MCF 10A (cell line): Measurements from ENCODE around the gene HLA-DQB1. TPM values are rescaled to one million over a fixed set of nuclear protein-coding genes. Genes with fewer than 3 reads are reported as not detected.

Experiments used
- BruUV-seq: library from RNA; stranded (reverse); fragments of 400-500 nt; replicated peaks from 2 replicates; lab custom pipeline; 2021; lab: Mats Ljungman, UMichigan
- CTCF ChIA-PET: fragments of 300-600 bp; sonication (Branson Sonifier 250); formaldehyde crosslinking; extraction: SDS; loops from one replicate; lab custom pipeline; 2021; ENCODE audit warnings: antibody characterized with exemption, inconsistent platforms; lab: Yijun Ruan, JAX
- POLR2A ChIA-PET: fragments of 300-600, 350-650 bp; sonication (Branson Sonifier 250); formaldehyde crosslinking; extraction: SDS; loops from one replicate; lab custom pipeline; 2020; ENCODE audit warnings: antibody characterized with exemption, inconsistent platforms; lab: Yijun Ruan, JAX
- DNase-seq: peaks from one replicate; pipeline ENCODE4 v3.0.0-alpha.2; 2018; ENCODE audit not compliant: unreplicated experiment
- H3K27ac Mint-ChIP-seq: one replicate; pipeline ENCODE4 v1.8.0; 2022; ENCODE audit warnings: mild to moderate bottlenecking, low read depth, mixed read lengths; ENCODE audit not compliant: unreplicated experiment
- H3K27me3 Mint-ChIP-seq: one replicate; pipeline ENCODE4 v1.8.0; 2022; ENCODE audit warnings: mixed read lengths; ENCODE audit not compliant: insufficient read depth, unreplicated experiment
- H3K36me3 Mint-ChIP-seq: one replicate; pipeline ENCODE4 v1.8.0; 2022; ENCODE audit warnings: mild to moderate bottlenecking, moderate library complexity, mixed read lengths; ENCODE audit not compliant: insufficient read depth, unreplicated experiment
- H3K4me1 Mint-ChIP-seq: one replicate; pipeline ENCODE4 v1.8.0; 2022; ENCODE audit warnings: mixed read lengths; ENCODE audit not compliant: insufficient read depth, unreplicated experiment
- H3K4me3 Mint-ChIP-seq: one replicate; pipeline ENCODE4 v1.8.0; 2022; ENCODE audit warnings: mild to moderate bottlenecking, moderate library complexity, mixed read lengths; ENCODE audit not compliant: unreplicated experiment
- H3K9me3 Mint-ChIP-seq: one replicate; pipeline ENCODE4 v1.8.0; 2022; ENCODE audit warnings: mixed read lengths; ENCODE audit not compliant: unreplicated experiment
- intact Hi-C: fragments of 100-400 bp; cut with micrococcal nuclease; formaldehyde crosslinking; loops from 2 replicates; pipeline ENCODE4 v1.14.1; 2022
- total RNA-seq: library from RNA; stranded (reverse); gene quantifications from 2 replicates; pipeline ENCODE4 v1.2.3, GENCODE V29; 2022
- TF ChIP-seq, protein P1 (sequence below): fragments of 200-600 bp; IDR thresholded peaks from one replicate; pipeline ENCODE4 v1.8.0; 2022; ENCODE audit warnings: antibody characterized with exemption, mild to moderate bottlenecking; ENCODE audit not compliant: unreplicated experiment

Gene HLA-DQB1
- total RNA-seq, 1 experiment from 2014 or later, result not detected

DNA sequence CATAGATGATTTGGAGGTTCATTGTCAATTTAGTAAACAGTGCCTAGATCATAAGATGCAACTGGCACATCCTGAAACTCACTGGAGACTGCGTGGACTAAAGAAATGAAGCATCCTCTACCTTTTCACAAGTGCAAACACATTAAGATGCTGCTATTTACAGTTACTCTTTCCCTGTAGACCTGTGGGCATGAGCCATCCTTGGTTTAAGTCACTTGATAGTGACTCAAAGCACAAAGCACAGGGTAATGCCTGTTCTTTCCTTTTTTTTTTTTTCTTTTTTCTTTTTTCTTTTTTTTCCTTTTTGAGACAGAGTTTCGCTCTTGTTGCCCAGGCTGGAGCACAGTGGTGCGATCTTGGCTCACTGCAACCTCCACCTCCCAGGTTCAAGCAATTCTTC lies 39.2 kb downstream of the HLA-DQB1 start:
- H3K9me3 Mint-ChIP-seq, result no peaks in the 10 kb centered on the region
- BruUV-seq, result no TSS peak
- TF ChIP-seq, protein P1, sequence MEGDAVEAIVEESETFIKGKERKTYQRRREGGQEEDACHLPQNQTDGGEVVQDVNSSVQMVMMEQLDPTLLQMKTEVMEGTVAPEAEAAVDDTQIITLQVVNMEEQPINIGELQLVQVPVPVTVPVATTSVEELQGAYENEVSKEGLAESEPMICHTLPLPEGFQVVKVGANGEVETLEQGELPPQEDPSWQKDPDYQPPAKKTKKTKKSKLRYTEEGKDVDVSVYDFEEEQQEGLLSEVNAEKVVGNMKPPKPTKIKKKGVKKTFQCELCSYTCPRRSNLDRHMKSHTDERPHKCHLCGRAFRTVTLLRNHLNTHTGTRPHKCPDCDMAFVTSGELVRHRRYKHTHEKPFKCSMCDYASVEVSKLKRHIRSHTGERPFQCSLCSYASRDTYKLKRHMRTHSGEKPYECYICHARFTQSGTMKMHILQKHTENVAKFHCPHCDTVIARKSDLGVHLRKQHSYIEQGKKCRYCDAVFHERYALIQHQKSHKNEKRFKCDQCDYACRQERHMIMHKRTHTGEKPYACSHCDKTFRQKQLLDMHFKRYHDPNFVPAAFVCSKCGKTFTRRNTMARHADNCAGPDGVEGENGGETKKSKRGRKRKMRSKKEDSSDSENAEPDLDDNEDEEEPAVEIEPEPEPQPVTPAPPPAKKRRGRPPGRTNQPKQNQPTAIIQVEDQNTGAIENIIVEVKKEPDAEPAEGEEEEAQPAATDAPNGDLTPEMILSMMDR, result no peak
- H3K4me1 Mint-ChIP-seq, result peaks cover 7% of the 10 kb centered on the region
- intact Hi-C loops, result loop anchor here (10.0 kb wide), 1 partner anchor 58 kb away; no protein-coding TSS in a partner anchor
- CTCF ChIA-PET, result no interaction called here
- POLR2A ChIA-PET, result no interaction called here
- H3K4me3 Mint-ChIP-seq, result no peak overlapping the region
- DNase-seq, result no peak
- H3K27me3 Mint-ChIP-seq, result no peaks in the 10 kb centered on the region
- no peak overlapping the region for H3K27ac Mint-ChIP-seq
- no peaks in the 10 kb centered on the region for H3K36me3 Mint-ChIP-seq

DNA sequence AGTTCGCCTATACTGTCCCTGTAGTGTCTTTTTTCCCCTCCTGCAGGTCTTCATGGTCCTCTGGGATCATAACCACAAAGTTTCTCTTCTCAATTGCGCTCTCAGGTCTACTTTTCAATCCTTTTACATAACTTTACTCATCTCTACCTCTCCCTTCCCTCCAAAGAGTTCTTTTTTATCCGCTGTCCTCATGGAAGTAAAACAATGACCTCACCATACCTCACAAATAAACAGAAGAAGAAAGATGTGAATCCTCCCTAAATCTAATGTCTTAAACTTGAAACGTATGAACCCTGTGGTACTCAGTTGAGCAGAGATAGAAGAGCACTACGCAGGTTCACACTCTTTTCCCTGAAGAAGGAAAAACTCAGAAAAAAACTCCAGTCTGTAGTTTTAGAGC lies 41.3 kb downstream of the HLA-DQB1 start:
- intact Hi-C loops, result loop anchor here (10.0 kb wide), 1 partner anchor 60 kb away; no protein-coding TSS in a partner anchor
- no TSS peak for BruUV-seq
- Mint-ChIP-seq H3K36me3 (no peaks in the 10 kb centered on the region), H3K4me3 (no peak overlapping the region), H3K27ac (no peak overlapping the region), H3K4me1 (peaks cover 7% of the 10 kb centered on the region), H3K9me3 (no peaks in the 10 kb centered on the region), H3K27me3 (no peaks in the 10 kb centered on the region)
- POLR2A ChIA-PET, result no interaction called here
- TF ChIP-seq, protein P1, result no peak
- no peak for DNase-seq
- CTCF ChIA-PET, result no interaction called here

DNA sequence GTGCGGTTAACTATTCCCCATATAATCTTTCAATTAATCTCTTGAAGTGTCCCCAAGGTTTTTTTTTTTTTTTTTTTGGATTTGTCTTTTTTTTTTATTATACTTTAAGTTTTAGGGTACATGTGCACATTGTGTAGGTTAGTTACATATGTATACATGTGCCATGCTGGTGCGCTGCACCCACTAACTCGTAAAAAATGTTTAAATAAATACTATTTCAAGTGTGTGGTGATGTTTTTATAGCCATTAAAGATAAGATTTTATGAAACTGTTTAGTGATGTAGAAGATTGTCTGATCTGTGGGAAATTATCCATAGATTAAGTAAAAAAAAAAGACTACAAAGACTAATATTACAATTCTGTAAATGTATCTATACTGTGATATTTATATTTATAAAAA lies 41.9 kb downstream of the HLA-DQB1 start:
- intact Hi-C loops, result loop anchor here (5.0 to 10.0 kb wide), 2 partner anchors 60 to 192 kb away; no protein-coding TSS in a partner anchor
- H3K27me3 Mint-ChIP-seq, result no peaks in the 10 kb centered on the region
- DNase-seq, result no peak
- H3K27ac Mint-ChIP-seq, result no peak overlapping the region
- H3K36me3 Mint-ChIP-seq, result no peaks in the 10 kb centered on the region
- CTCF ChIA-PET, result interaction anchor here (0.6 kb wide), 1 partner anchor 369 kb away, joined by 3 read pairs; no protein-coding TSS in a partner anchor
- no peaks in the 10 kb centered on the region for H3K9me3 Mint-ChIP-seq
- BruUV-seq, result no TSS peak
- peaks cover 7% of the 10 kb centered on the region for H3K4me1 Mint-ChIP-seq
- POLR2A ChIA-PET, result no interaction called here
- H3K4me3 Mint-ChIP-seq, result no peak overlapping the region
- TF ChIP-seq, protein P1, result no peak

DNA sequence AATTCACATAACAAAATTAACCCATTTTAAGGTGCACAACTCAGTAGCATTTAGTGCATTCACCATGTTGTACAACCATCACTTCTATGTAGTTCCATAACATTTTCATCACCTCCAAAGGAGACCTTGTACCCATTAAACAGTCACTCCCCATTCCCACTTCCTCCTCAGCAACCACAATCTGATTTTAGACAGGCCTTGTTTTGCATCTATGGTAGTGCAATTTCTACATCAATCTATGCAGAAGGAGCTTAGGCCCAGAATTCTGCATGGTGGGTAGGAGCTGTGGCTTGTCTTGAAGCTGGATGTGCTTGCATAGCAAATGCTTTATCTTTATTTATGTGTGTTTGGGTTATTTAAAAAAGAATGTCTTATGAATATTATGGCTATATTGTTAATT lies 42.8 kb downstream of the HLA-DQB1 start:
- Mint-ChIP-seq H3K36me3 (no peaks in the 10 kb centered on the region), H3K4me3 (no peak overlapping the region), H3K9me3 (no peaks in the 10 kb centered on the region), H3K4me1 (peaks cover 7% of the 10 kb centered on the region), H3K27me3 (peaks cover 3% of the 10 kb centered on the region), H3K27ac (no peak overlapping the region)
- no TSS peak for BruUV-seq
- no peak for DNase-seq
- ChIA-PET POLR2A (no interaction called here), CTCF (no interaction called here)
- TF ChIP-seq, protein P1, result no peak
- intact Hi-C loops, result loop anchor here (5.0 to 10.0 kb wide), 2 partner anchors 61 to 191 kb away; no protein-coding TSS in a partner anchor
